Progenitor cell of endocrine pancreas (in vitro differentiated cells): ENCODE data around the gene ITIH4. TPM values are rescaled to one million over a fixed set of nuclear protein-coding genes. Genes with fewer than 3 reads are reported as not detected.

Source experiments
- DNase-seq: peaks from one replicate; pipeline ENCODE4 v3.0.0; 2021; ENCODE audit warnings: low spot score; ENCODE audit not compliant: unreplicated experiment
- H3K27ac Mint-ChIP-seq: 2 replicates; pipeline ENCODE4 v1.8.0; 2021; ENCODE audit warnings: mild to moderate bottlenecking, moderate library complexity, mixed read lengths
- H3K27me3 Mint-ChIP-seq: 2 replicates; pipeline ENCODE4 v1.8.0; 2021; ENCODE audit warnings: mixed read lengths
- H3K36me3 Mint-ChIP-seq: 2 replicates; pipeline ENCODE4 v1.8.0; 2022; ENCODE audit warnings: mixed read lengths; ENCODE audit not compliant: insufficient read depth
- H3K4me1 Mint-ChIP-seq: 2 replicates; pipeline ENCODE4 v1.8.0; 2021; ENCODE audit warnings: low read depth, mixed read lengths
- H3K4me3 Mint-ChIP-seq: 2 replicates; pipeline ENCODE4 v1.8.0; 2021; ENCODE audit warnings: low read depth, mild to moderate bottlenecking, moderate library complexity, mixed read lengths
- H3K9me3 Mint-ChIP-seq: 2 replicates; pipeline ENCODE4 v1.8.0; 2021; ENCODE audit warnings: low read depth, mixed read lengths
- total RNA-seq: library from RNA; stranded (reverse); gene quantifications from 2 replicates; pipeline ENCODE4 v1.2.1, GENCODE V29; 2021
- TF ChIP-seq, protein P1 (sequence below): fragments of 200-600 bp; sonication (generic); IDR thresholded peaks from one replicate; pipeline ENCODE4 v1.5.0; 2021; ENCODE audit warnings: antibody characterized with exemption, mild to moderate bottlenecking; ENCODE audit not compliant: unreplicated experiment

The ITIH4 gene
- total RNA-seq, 1 donor from 2014 or later = 9.7 TPM

DNA sequence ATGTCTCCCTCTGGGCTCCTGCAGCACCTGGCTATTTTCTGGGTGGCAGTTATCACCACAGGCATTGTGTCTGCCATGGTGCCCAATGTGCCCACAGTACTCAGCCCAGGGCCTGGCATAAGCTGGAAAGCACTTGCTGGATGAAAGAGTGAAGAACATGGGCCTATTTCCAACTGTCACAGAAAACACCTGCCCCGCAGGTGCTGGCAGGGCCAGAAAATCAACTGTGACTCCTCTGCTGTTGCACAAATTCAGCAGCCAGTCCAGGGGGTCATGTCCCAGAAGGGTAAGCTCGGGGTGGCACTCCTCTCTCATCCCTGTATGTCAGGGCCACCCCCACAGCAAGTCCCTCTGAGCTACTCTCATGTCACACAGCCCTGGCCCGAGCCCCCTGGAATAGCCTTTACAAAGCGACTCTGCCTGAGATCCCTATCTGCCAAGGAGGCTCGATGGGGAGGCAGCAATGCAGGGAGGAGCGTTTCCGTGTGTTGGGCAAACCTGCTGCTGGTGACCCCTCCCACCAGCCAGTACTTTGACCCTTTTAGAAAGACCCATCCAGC is 18.9 kb downstream of the ITIH4 start:
- no peak overlapping the region for H3K4me3 Mint-ChIP-seq
- H3K27me3 Mint-ChIP-seq = peaks cover 3% of the 10 kb centered on the region
- no peaks in the 10 kb centered on the region for H3K36me3 Mint-ChIP-seq
- H3K4me1 Mint-ChIP-seq = no peaks in the 10 kb centered on the region
- DNase-seq = no peak
- H3K9me3 Mint-ChIP-seq = no peaks in the 10 kb centered on the region
- H3K27ac Mint-ChIP-seq = no peak overlapping the region
- TF ChIP-seq, protein P1, sequence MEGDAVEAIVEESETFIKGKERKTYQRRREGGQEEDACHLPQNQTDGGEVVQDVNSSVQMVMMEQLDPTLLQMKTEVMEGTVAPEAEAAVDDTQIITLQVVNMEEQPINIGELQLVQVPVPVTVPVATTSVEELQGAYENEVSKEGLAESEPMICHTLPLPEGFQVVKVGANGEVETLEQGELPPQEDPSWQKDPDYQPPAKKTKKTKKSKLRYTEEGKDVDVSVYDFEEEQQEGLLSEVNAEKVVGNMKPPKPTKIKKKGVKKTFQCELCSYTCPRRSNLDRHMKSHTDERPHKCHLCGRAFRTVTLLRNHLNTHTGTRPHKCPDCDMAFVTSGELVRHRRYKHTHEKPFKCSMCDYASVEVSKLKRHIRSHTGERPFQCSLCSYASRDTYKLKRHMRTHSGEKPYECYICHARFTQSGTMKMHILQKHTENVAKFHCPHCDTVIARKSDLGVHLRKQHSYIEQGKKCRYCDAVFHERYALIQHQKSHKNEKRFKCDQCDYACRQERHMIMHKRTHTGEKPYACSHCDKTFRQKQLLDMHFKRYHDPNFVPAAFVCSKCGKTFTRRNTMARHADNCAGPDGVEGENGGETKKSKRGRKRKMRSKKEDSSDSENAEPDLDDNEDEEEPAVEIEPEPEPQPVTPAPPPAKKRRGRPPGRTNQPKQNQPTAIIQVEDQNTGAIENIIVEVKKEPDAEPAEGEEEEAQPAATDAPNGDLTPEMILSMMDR = no peak

DNA sequence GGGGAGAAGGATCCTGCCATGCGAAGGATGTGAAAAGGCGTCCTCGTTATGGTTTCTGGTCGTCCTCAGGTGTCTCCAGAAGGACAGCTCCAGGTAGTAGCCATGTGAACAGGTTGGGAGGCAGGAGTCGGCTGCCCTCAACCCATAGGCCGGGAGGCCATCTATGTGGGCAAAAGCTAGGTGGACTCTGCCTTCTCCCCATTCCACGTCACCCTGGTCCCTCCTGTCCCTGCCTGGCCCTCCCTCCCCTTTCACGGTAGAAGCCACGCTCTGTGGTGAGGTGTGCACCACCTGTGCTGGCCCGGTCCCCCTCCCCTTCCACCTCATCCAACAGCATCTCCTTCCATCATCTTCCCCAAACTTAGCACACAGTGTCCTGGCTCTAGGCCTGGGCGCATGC is 19.5 kb downstream of the ITIH4 start:
- H3K27me3 Mint-ChIP-seq = peaks cover 3% of the 10 kb centered on the region
- TF ChIP-seq, protein P1 = no peak
- H3K36me3 Mint-ChIP-seq = no peaks in the 10 kb centered on the region
- no peaks in the 10 kb centered on the region for H3K4me1 Mint-ChIP-seq
- H3K27ac Mint-ChIP-seq = no peak overlapping the region
- no peak overlapping the region for H3K4me3 Mint-ChIP-seq
- no peak for DNase-seq
- no peaks in the 10 kb centered on the region for H3K9me3 Mint-ChIP-seq

DNA sequence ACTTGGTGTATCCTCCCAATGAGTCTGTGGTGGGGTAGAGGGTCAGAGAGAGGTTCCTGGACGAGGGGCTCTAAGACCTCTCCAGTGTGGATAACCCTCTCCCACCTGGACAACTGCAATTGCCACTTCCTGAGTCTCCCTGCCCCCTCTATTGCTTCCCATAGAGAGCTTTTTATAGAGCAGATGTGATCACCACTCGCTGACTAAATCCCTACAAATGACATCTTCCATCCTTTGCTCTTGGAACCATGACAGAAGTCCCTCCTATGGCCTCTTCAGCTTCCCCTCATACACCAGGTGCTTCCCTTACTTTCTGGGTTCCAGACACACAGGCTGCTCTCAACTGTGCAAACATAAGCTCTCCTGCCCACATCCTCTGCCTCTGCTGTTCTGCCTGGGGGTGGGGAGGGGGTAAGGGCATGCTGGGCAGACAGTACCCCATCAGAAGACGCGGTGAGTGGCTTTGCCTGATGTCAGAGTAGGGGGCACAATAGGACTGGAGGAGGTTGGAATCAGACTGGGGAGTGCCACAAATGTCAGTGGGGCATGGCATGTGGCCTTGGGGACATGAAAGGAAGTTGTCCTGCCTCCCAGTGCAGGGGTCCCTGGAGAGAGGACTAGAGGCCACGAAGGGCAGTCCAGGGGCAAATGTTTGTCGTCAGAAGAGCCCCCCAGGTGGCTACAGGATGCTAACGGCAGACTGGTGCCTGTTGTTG is 20.7 kb downstream of the ITIH4 start:
- Mint-ChIP-seq H3K27ac (no peak overlapping the region), H3K4me1 (no peaks in the 10 kb centered on the region), H3K27me3 (peaks cover 3% of the 10 kb centered on the region), H3K36me3 (no peaks in the 10 kb centered on the region), H3K4me3 (no peak overlapping the region), H3K9me3 (no peaks in the 10 kb centered on the region)
- TF ChIP-seq, protein P1 = no peak
- DNase-seq = no peak

GRCh38 chr3:52809149-52809548 is 21.3 kb downstream of the ITIH4 start:
- TF ChIP-seq, protein P1 = no peak
- H3K36me3 Mint-ChIP-seq = no peaks in the 10 kb centered on the region

GRCh38 chr3:52805270-52806039 is 25.0 kb downstream of the ITIH4 start:
- H3K36me3 Mint-ChIP-seq = no peaks in the 10 kb centered on the region
- H3K4me3 Mint-ChIP-seq = no peak overlapping the region
- DNase-seq = no peak
- peaks cover 3% of the 10 kb centered on the region for H3K27me3 Mint-ChIP-seq
- TF ChIP-seq, protein P1 = no peak
- no peaks in the 10 kb centered on the region for H3K4me1 Mint-ChIP-seq
- no peaks in the 10 kb centered on the region for H3K9me3 Mint-ChIP-seq
- no peak overlapping the region for H3K27ac Mint-ChIP-seq

More at GRCh38 chr3:52809149-52809548, 21.3 kb downstream of the ITIH4 start:
- Mint-ChIP-seq H3K27me3 (peaks cover 3% of the 10 kb centered on the region), H3K4me1 (no peaks in the 10 kb centered on the region), H3K9me3 (no peaks in the 10 kb centered on the region), H3K4me3 (no peak overlapping the region), H3K27ac (no peak overlapping the region)
- no peak for DNase-seq
